Urinary bladder (tissue), 4 donors: ENCODE measurements around the gene RABGAP1L. TPM values are rescaled to one million over a fixed set of nuclear protein-coding genes. Genes with fewer than 3 reads are reported as not detected.
"Not testable (repeated sequence)": the region's sequence is repeated elsewhere in the genome, so short reads cannot be mapped to it uniquely, and the experiment has no call there.

ENCODE experiments used
- DNase-seq: peaks from one replicate; pipeline ENCODE4 v3.0.0-alpha.2; 2015; ENCODE audit errors: extremely low spot score
- H3K27ac ChIP-seq: one replicate; pipeline ENCODE4 v1.5.1; 2013; ENCODE audit warnings: low read depth, mild to moderate bottlenecking, moderate library complexity
- H3K36me3 ChIP-seq: one replicate; pipeline ENCODE4 v1.6.1; 2013; ENCODE audit warnings: mild to moderate bottlenecking, moderate library complexity; ENCODE audit not compliant: insufficient read depth
- H3K4me1 ChIP-seq: one replicate; pipeline ENCODE4 v1.6.1; 2013; ENCODE audit warnings: mild to moderate bottlenecking, moderate library complexity; ENCODE audit not compliant: insufficient read depth
- H3K4me3 ChIP-seq: one replicate; pipeline ENCODE4 v1.5.1; 2013; ENCODE audit warnings: low read depth, low read length
- WGBS: extraction: QIAGEN DNeasy Blood & Tissue Kit; methylation state at CpG from one replicate; pipeline ENCODE4 v1.1.7; 2013; 5-methylcytosine and 5-hydroxymethylcytosine counted together
- polyA plus RNA-seq: library from polyadenylated mRNA; stranded (reverse); fragments of 200-250 nt; gene quantifications from one replicate; pipeline ENCODE4 v1.2.3, GENCODE V29; 2013
- total RNA-seq: library from RNA; depleted of rRNA; stranded (reverse); fragments of >200 nt; gene quantifications from one replicate; pipeline ENCODE4 v1.2.3, GENCODE V29; 2014
- donor health status: healthy with polysubstance abuse.
- donor health status: healthy.

The RABGAP1L gene
- total and polyA plus RNA-seq, 2 donors: 14.5 to 102 TPM

DNA sequence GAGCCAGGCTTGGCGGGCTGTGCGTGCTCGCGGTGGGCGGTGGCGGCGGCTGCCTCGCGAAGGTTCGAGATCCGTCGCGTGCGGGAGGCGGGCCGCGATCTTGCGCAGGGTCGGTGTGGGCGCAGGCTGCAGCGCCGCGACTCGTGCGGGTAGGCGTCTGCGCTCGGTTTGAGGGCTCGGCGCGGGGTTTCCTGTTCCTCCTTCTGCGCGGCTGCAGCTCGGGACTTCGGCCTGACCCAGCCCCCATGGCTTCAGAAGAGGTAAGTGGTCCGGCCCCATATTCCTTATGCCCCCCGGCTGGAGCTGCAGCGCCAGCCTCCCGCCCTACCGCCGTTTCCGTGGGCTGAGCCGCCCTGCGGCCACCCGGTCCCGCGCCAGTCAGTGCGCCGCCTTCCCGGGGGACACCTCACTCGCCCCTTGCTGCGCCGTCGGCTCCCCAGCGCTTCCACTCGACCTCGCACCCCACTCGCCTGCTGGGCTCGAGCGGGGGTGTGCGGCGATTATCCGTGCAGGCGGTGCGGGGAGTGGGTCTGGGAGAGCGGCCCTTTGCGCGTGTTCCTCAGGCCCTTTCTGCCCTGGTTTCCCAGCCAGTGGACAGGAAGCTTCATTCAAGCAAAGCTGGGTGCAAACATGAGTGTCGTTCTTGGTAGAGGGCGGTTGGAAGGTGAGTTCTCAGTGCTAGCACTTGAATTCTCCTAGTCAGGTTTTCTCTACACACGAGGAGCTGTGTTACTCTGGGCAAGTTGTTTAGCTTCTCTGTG lies 840.8 kb downstream of the RABGAP1L start, which contains the start of gene CACYBP:
Gene CACYBP (plus strand): TSS at position 12 of the 761 bp plus-strand sequence. CDS start 234 bp downstream, at position 246.
- peak within 1 kb of the TSS; percentile 77 for H3K4me3 ChIP-seq
- H3K27ac ChIP-seq: peak within 1 kb of the TSS; percentile 97
- no peak for DNase-seq
- no peaks in the 10 kb centered on the region for H3K36me3 ChIP-seq
- H3K4me1 ChIP-seq: no peaks in the 10 kb centered on the region
- WGBS: under 1% methylated on average over 71 of the region's 71 CpGs

DNA sequence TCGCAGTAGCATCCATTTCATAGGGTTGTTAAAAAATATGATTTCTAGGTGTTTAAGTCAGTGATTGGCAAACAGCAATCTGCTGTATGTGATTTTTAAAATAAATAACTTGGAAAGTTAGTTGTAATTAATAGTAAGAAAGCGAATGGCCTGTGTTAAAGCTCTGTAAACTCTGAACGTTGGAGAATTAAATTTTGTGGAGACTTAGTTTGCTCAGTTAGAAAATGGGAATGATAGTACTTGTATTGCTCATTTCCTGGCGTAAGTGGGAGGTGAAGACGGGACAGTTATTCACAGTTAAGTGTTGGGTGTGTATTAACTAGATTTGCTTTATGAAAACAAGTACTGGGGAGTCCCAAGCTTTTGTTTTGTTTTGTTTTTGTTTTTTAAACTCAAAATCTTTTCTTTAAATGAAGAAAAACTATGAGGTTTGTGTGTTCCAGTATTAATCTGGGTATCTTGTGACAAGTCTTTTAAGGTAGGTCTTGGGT lies 841.4 kb downstream of the RABGAP1L start:
- WGBS: 7% methylated on average over 5 of the region's 5 CpGs

DNA sequence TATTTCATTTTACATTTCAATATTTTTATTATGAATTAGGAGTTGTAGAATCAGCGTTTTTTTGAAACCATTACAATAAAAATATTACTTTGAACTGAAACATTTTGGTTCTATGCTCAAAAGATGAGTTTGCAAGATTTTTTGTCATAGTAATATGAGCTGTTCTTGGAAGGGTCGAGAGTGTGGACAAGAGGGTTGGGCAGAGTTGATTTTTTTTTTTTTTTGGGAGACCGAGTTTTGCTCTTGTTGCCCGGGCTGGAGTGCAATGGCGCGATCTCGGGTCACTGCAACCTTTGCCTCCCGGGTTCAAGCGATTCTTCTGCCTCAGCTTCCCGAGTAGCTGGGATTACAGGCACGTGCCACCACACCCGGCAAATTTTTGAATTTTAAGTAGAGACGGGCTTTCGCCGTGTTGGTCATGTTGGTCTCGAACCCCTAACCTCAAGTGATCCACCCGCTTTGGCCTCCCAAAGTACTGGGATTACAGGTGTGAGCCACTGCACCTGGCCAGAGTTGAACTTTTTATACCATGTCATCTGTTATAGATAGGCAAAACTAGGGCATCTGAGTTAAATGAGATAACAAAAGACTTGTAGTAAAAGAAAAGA lies 843.7 kb downstream of the RABGAP1L start:
- Histone ChIP-seq H3K27ac (no peak overlapping the region), H3K4me3 (no peak overlapping the region), H3K4me1 (no peaks in the 10 kb centered on the region), H3K36me3 (peaks cover 3% of the 10 kb centered on the region)
- DNase-seq: no peak
- whole genome bisulfite sequencing: 79% methylated on average over 17 of the region's 17 CpGs

More for the DNA sequence above, 841.4 kb downstream of the RABGAP1L start:
- Histone ChIP-seq H3K27ac (no peak overlapping the region), H3K4me1 (no peaks in the 10 kb centered on the region), H3K36me3 (no peaks in the 10 kb centered on the region), H3K4me3 (peak overlapping the region; percentile 77)
- DNase-seq: no peak

DNA sequence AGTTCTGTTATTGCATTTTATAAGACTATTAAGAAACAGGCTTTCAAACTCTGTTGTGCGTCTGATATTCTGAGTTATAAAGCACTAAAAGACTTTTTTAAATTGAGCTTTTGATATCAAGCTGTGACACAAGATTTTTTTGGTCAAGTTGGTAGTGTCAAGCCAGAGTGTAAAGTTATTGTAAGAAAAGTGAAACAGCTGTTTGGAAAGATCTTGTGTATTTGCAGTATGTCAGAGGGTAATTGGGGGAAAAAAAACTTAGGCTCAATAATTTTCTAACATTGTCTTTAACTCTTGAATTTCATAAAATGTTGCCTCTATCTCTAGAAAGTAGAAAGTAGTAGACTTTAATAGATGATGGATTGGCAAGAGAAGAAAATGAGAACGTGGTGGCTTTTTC lies 844.2 kb downstream of the RABGAP1L start:
- Histone ChIP-seq H3K27ac (no peak overlapping the region), H3K36me3 (peaks cover 3% of the 10 kb centered on the region), H3K4me3 (no peak overlapping the region), H3K4me1 (no peaks in the 10 kb centered on the region)
- WGBS: 61% methylated on average over 2 of the region's 2 CpGs
- no peak for DNase-seq

DNA sequence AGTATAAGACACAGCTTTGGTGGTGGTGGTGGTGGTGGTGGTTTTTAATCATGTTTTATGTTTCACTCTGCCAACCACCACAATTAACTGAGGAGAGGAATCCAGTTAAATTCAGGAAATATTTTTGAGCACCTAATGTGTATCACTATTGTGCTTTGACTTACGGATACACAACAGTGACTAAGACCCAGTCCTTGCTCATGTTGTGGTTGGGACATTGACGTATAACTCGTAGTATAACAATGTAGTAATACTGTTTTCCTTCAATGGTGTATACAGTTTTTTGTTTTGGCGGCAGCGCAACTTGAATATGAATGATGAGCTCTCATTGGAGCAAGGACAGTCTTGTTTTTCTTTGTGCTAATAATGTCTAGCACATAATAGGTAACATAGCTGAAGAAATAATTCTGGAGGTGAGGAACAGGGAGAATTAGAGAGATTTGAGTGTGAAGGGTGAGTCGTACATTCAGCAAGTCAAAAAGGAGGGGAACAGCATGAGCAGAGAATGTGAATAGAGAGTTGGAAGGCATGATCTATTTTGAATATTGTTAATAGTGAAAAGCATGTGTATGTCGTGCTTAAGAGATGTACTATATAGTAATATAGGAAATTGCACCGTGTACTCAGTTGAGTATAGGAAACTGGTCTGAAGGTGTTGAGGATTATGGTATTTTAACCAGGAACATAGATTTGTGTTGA lies 845.9 kb downstream of the RABGAP1L start:
- DNase-seq: no peak
- H3K4me1 ChIP-seq: no peaks in the 10 kb centered on the region
- H3K36me3 ChIP-seq: peaks cover 7% of the 10 kb centered on the region
- no peak overlapping the region for H3K27ac ChIP-seq
- WGBS: 92% methylated on average over 8 of the region's 8 CpGs
- no peak overlapping the region for H3K4me3 ChIP-seq

DNA sequence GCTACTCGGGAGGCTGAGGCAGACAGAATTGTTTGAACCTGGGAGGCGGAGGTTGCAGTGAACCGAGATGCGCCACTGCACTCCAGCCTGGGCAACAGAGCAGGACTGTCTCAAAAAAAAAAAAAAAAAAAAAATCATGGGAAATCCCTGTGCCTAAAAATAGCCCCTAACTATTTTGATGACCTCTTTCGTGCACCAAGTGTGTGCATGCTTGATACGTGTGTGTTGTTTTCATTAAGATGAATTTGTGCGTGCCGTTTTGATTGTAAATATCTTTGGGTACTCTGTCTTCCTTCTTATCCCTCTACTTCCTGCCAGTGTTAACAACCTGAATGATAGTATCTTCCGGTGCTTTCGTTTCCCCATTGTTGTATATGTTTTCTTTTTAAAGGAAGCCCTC lies 850.2 kb downstream of the RABGAP1L start:
- H3K4me3 ChIP-seq: no peak overlapping the region
- DNase-seq: no peak
- peaks cover 10% of the 10 kb centered on the region for H3K36me3 ChIP-seq
- no peaks in the 10 kb centered on the region for H3K4me1 ChIP-seq
- no peak overlapping the region for H3K27ac ChIP-seq
- WGBS: 78% methylated on average over 10 of the region's 10 CpGs

DNA sequence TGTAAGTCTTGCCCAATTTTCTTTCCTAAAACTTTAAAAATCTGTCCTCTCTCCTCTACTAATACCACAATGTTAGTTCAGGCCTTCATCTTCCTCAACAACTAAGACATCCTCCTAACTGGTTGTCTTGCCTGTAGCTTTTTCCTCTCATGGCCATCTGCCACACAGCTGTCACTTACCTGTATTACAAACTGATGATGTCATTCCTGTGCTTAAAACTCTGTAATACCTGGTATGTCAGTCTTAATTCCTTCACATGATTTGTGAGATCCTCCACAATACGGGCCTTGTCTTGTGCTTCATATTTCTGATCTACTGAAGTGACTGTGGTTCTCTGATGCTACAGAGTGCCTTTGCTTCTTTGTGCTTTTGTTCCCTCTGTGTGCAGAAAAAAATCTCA lies 854.1 kb downstream of the RABGAP1L start:
- 85% methylated on average over 1 of the region's 1 CpG for WGBS
- peaks cover 9% of the 10 kb centered on the region for H3K36me3 ChIP-seq
- no peak for DNase-seq
- no peak overlapping the region for H3K4me3 ChIP-seq
- no peak overlapping the region for H3K27ac ChIP-seq
- H3K4me1 ChIP-seq: no peaks in the 10 kb centered on the region

DNA sequence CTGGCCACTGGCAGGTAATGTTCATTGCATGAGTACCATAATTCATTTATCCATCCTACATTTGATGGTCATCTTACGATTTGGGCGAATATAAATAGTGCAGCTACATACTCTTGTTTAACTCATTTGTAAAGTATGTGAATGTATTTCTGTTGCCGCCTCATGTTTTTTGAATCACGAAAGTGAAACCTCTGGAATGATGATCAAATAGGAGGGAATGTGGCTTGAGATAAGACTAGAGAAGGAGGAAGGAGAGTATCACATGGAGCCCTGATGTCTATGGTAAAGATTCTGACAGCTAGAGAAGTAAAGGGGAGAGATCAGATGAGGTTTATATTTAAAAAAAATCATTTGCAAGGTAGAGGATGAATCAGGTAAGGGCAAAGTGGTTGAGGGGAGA lies 855.9 kb downstream of the RABGAP1L start:
- DNase-seq: no peak
- no peak overlapping the region for H3K27ac ChIP-seq
- peaks cover 5% of the 10 kb centered on the region for H3K36me3 ChIP-seq
- 81% methylated on average over 4 of the region's 4 CpGs for WGBS
- no peak overlapping the region for H3K4me3 ChIP-seq
- no peaks in the 10 kb centered on the region for H3K4me1 ChIP-seq

DNA sequence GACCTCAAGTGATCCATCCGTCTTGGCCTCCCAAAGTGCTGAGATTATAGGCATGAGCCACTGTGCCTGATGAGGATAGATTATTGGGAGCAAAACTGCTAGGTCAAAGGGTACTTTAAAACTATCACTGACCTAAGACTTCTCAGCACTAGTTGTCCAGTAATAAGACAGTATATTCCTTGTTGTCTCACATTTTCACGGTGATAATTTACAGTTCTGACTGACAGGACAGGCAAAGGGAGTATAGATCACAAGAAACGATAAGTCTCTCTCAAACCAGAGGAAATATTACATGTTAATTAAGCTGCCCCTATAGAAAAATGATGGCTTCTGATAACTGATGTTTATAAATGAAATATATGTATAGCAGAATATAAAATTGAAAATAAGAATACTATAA lies 860.2 kb downstream of the RABGAP1L start:
- H3K4me1 ChIP-seq: no peaks in the 10 kb centered on the region
- no peak overlapping the region for H3K4me3 ChIP-seq
- H3K27ac ChIP-seq: no peak overlapping the region
- DNase-seq: no peak
- WGBS: 90% methylated on average over 3 of the region's 3 CpGs
- peaks cover 2% of the 10 kb centered on the region for H3K36me3 ChIP-seq

DNA sequence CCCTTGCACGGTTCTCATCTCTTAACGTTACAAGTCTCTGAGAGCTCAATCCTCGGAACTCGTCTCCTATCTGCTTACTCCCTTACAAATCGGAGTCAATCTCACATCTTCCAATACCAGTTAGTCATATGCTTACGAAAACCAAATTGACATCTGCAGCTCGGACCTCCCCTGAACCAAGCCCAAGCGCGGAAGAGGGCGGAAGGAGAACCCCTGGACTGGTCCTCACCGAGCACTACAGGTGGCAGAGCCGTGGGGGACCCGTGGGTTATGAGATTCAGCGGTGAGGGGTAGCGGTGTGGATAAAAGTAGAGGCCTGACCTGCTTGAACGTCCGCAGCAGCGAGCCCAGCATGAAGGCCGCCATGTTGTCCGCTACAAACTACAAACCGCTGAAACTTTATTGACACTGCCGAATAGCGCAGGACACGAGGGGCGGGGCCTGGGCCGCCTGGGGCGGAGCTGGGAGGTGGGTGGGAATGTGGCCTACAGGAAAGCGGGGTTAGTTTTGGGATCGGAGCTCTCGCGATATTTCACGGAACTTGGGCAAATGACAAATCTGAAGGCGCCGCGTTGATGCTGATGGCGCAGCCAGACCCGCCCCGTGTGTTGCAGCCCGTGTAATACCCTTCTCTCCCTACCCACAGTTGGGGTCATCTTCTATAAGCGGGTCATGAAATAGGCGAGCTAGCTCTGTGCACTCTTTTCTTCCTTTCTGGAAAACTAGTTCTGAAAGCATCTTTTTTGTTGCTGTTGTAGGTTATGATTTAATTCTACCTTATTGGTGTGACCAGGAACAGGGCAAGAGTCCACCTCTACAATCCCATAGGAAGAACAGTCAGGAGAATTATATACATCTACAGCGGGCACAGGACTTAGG lies 864.0 kb downstream of the RABGAP1L start, which contains the start of gene MRPS14:
Gene MRPS14 (minus strand): TSS at position 383 of the 879 bp plus-strand sequence. CDS start 17 bp downstream, at position 366.
- 3% methylated on average over 42 of the region's 42 CpGs for WGBS
- H3K4me1 ChIP-seq: no peaks in the 10 kb centered on the region

DNA sequence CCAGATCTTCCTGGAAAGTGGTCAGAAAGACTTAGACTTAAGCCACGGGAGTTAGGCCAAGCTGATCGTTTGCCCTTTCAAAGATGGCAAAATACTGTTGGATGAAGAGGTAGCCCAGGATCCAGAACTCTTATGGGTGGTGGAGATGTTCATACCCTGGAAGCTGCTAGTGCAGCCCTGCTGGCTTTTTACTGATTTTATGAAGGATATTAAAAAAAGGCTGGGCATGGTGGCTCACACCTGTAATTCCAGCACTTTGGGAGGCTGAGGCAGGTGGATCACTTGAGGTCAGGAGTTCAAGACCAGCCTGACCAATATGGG lies 864.6 kb downstream of the RABGAP1L start:
- H3K36me3 ChIP-seq, H3K4me1 ChIP-seq, DNase-seq: not testable (repeated sequence)
- H3K4me3 ChIP-seq: peak overlapping the region; percentile 77
- 87% methylated on average over 2 of the region's 2 CpGs for WGBS
- peak overlapping the region; percentile 57 for H3K27ac ChIP-seq

More for the DNA sequence above, 864.0 kb downstream of the RABGAP1L start, which contains the start of gene MRPS14:
- H3K36me3 ChIP-seq: no peaks in the 10 kb centered on the region
- H3K27ac ChIP-seq: peak within 1 kb of the TSS; percentile 68
- peak within 1 kb of the TSS; percentile 77 for H3K4me3 ChIP-seq
- peak; percentile 94 for DNase-seq

DNA sequence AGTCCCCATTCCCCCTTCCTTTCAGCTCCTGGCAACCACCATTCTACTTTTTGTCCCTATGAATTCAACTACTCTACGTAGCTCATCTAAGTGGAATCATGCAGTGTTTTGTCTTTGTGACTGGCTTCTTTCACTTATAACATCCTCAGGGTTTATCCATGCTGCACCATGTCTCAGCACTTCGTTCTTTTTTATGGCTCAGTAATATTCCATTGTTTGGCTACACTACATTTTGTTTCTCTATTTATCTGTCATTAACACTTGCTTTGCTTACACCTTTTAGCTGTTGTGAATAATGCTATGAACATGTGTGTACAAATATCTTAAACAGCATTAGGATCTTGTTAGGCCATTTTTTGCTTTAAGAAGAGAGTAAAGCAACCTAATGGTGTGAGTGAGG lies 865.5 kb downstream of the RABGAP1L start:
- DNase-seq: no peak
- 93% methylated on average over 2 of the region's 2 CpGs for WGBS

DNA sequence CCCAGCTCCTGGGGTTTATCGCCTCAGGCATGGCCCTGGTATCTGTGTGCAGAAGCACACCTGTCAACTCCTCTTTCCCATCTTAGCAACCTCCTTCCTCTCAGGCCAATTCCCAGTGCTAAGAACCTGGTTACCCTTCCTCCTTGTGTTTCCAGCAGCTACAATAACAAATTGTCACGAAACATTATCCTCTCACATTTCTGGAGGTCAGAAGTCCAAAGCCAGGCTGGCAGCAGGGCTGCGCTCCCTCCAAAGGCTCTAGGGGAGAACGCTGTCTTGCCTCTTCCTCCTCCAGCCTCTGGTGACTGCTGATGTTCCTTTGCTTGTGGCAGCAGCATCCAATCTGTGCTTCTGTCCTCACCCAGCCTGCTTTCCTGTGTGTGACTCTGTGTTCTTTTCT lies 874.6 kb downstream of the RABGAP1L start:
- H3K36me3 ChIP-seq: no peaks in the 10 kb centered on the region
- H3K27ac ChIP-seq: no peak overlapping the region
- no peak overlapping the region for H3K4me3 ChIP-seq
- 79% methylated on average over 4 of the region's 4 CpGs for WGBS
- no peak for DNase-seq
- H3K4me1 ChIP-seq: no peaks in the 10 kb centered on the region

More for the DNA sequence above, 865.5 kb downstream of the RABGAP1L start:
- no peak overlapping the region for H3K27ac ChIP-seq
- no peaks in the 10 kb centered on the region for H3K36me3 ChIP-seq
- H3K4me3 ChIP-seq: no peak overlapping the region
- H3K4me1 ChIP-seq: no peaks in the 10 kb centered on the region
